22Rv1 (cell line): Measurements from ENCODE around the gene DPEP2.
A peak's percentile ranks its signal among the peaks of the same experiment; 100 is the strongest.
"Not testable (repeated sequence)": the region's sequence is repeated elsewhere in the genome, so short reads cannot be mapped to it uniquely, and the experiment has no call there.

Source experiments
- H3K27ac ChIP-seq: fragments of 450-650 bp; 2 replicates; pipeline ENCODE4 v1.5.1; 2017
- ZFX ChIP-seq: fragments of 450-650 bp; IDR thresholded peaks from 2 replicates; pipeline ENCODE4 v1.6.1; 2017; ENCODE audit warnings: antibody characterized with exemption, borderline replicate concordance
- TF ChIP-seq, protein P1 (sequence below): fragments of 450-650 bp; IDR thresholded peaks from 2 replicates; pipeline ENCODE4 v1.5.1; 2017; ENCODE audit warnings: mild to moderate bottlenecking

DPEP2 gene, protein sequence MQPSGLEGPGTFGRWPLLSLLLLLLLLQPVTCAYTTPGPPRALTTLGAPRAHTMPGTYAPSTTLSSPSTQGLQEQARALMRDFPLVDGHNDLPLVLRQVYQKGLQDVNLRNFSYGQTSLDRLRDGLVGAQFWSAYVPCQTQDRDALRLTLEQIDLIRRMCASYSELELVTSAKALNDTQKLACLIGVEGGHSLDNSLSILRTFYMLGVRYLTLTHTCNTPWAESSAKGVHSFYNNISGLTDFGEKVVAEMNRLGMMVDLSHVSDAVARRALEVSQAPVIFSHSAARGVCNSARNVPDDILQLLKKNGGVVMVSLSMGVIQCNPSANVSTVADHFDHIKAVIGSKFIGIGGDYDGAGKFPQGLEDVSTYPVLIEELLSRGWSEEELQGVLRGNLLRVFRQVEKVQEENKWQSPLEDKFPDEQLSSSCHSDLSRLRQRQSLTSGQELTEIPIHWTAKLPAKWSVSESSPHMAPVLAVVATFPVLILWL

DNA sequence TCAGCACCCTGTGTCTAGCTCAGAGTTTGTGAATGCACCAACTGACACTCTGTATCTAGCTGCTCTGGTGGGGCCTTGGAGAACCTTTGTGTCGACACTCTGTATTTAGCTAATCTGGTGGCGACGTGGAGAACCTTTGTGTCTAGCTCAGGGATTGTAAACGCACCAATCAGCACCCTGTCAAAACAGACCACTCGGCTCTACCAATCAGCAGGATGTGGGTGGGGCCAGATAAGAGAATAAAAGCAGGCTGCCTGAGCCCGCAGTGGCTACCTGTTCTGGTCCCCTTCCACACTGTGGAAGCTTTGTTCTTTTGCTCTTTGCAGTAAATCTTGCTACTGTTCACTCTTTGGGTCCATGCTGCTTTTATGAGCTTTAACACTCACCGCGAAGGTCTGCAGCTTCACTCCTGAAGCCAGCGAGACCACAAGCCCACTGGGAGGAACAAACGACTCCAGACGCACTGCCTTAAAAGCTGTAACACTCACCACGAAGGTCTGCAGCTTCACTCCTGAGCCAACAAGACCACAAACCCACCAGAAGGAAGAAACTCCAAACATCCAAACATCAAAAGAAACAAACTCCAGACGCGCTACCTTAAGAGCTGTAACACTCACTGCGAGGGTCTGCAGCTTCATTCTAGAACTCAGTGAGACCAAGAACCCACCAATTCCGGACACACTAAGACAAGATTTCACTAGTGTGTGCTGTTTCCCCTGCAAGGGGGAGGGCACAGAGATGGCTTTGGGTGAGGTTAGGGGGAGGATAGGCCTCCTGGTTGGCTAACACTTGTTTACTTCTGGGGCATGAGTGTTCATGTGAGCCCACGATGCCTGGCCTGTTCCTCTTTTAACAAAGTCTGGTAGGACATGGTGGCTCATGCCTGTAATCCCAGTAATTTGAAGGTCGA is at the start of gene DPEP2:
DPEP2 (minus strand) TSS at position 706 of the 910 bp plus-strand sequence. CDS start 6,272 bp downstream, outside the sequence.
- H3K27ac ChIP-seq = not testable (repeated sequence)

DNA sequence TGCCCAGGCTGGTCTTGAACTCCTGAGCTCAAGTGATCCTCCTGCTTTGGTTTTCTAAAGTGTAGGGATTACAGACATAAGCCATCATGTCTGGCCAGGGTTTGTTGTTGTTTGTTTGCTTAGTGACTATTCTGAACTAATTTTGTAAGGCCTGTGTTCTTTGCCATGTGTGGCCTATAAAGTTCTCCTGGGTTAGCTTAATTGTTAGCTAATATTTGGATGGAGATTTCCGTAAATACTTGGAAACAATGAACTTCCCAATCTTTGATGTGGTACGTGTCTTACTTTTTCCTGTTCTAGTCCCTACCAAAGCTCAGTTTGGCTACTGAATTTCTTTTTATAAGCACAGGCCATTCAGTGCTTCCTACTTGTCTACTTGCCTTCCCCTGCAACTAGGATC is 48.7 kb upstream of the DPEP2 start:
- no peak for TF ChIP-seq ZFX
- TF ChIP-seq, protein P1, sequence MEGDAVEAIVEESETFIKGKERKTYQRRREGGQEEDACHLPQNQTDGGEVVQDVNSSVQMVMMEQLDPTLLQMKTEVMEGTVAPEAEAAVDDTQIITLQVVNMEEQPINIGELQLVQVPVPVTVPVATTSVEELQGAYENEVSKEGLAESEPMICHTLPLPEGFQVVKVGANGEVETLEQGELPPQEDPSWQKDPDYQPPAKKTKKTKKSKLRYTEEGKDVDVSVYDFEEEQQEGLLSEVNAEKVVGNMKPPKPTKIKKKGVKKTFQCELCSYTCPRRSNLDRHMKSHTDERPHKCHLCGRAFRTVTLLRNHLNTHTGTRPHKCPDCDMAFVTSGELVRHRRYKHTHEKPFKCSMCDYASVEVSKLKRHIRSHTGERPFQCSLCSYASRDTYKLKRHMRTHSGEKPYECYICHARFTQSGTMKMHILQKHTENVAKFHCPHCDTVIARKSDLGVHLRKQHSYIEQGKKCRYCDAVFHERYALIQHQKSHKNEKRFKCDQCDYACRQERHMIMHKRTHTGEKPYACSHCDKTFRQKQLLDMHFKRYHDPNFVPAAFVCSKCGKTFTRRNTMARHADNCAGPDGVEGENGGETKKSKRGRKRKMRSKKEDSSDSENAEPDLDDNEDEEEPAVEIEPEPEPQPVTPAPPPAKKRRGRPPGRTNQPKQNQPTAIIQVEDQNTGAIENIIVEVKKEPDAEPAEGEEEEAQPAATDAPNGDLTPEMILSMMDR = no peak
- H3K27ac ChIP-seq = peak overlapping the region; percentile 25; the same call in 1 of the 2 replicates

DNA sequence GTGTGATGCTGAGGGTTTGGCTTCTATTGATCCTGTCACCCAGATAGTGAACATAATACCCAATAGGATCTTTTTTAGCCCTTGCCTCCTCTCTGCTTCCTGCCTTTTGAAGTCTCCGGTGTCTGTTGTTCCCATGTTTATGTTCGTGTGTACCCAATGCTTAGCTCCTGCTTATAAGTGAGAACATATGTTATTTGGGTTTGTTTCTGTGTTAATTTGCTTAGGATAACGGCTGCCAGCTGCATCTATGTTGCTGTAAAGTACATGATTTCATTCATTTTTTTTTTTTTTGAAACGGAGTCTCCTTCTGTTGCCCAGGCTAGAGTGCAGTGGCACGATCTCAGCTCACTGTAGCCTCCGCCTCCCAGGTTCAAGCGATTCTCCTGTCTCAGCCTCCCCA is 46.8 kb upstream of the DPEP2 start:
- H3K27ac ChIP-seq = no peak overlapping the region
- TF ChIP-seq, protein P1 = no peak
- no peak for TF ChIP-seq ZFX

DNA sequence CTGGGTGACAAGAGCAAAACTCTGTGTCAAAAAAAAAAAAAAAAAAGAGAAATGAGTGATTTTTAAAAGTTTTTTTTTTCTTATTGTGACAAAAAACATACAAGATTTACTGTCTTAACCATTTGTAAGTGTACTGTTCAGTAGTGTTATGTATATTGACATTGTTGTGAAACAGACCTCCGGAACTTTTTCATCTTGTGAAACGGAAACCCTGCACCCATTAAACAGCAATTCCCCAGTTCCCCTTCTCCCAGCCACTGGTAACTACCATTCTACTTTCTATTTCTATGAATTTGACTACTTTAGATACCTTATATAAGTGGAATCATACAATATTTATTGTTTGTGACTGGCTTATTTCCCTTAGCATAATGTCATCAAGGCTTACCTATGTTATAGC is 42.5 kb upstream of the DPEP2 start:
- TF ChIP-seq ZFX = no peak
- TF ChIP-seq, protein P1 = no peak
- H3K27ac ChIP-seq = no peak overlapping the region

DNA sequence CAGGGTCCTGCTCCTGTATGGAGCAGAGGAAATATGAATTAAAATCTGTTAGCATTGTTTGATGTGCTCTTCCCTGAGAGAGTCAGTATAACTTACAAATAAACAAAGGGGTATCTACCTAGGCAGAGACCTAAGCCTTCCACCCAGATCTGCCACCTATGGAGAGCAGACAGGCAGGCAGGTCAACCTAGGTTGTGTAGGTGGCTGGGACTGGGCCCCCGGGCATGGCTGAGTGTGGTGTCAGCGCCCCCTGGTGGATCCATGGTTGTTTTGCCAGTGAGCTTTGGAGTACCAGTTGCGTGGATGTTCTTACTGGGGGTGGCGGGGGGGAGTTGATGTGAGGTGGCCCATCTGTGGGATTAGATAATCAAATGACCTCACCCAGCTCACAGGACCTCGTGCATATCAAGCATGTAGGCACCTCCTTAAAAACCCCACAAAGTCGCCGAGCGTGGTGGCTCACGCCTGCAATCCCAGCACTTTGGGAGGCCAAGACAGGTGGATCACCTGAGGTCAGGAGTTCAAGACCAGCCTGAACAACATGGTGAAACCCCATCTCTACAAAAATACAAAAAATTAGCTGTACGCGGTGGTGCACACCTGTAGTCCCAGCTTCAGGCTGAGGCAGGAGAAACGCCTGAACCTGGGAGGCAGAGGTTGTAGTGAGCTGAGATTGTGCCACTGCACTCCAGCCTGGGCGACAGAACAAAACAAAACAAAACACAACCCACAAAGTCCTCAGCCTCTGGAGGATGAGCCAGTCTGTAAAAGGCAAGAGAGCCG is 41.4 kb upstream of the DPEP2 start:
- no peak for TF ChIP-seq ZFX
- TF ChIP-seq, protein P1 = peak; percentile 94
- no peak overlapping the region for H3K27ac ChIP-seq

DNA sequence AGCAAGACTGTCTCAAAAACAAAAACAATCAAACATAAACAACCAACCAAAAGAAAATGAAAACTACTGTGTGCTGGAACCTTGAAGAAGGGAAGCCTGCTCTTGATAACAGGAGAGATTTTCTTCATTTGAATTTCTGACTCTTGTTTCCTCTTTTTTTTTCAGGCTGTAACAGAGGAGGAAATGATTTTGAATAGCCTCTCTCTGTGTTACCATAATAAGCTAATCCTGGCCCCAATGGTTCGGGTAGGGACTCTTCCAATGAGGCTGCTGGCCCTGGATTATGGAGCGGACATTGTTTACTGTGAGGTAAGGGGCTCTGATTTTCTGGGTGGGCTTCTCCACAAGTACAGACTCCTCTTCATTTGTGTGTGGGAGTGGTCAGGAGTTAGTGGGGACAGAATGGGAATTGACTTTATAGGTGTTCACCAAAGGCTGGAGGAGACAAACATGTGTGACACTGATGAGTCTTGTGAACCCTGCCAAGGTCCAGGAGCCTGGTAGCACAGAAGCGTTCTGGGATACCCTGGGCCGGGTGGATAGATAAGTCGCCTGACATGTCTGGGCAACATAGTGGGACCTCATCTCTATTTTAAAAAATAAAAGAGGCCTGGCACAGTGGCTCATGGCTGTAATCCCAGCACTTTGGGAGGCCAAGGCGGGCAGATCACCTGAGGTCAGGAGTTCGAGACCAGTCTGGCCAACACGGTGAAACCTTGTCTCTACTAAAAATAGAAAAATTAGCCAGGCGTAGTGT is 38.7 kb upstream of the DPEP2 start:
- H3K27ac ChIP-seq = no peak overlapping the region

More for the DNA sequence above, 38.7 kb upstream of the DPEP2 start:
- TF ChIP-seq, protein P1 = no peak
- TF ChIP-seq ZFX = no peak
